Left renal cortex interstitium (tissue), 4 donors: Measurements from ENCODE around the gene RHOF. TPM values are rescaled to one million over a fixed set of nuclear protein-coding genes. Genes with fewer than 3 reads are reported as not detected.
"Not testable (repeated sequence)": the region's sequence is repeated elsewhere in the genome, so short reads cannot be mapped to it uniquely, and the experiment has no call there.

Source experiments
- DNase-seq, 4 donors: peaks; one replicate each; pipeline ENCODE4 v3.0.0-alpha.2; 2013; ENCODE audit warnings: low read depth in 4 of 4, low spot score in 2 of 4, missing footprints in 1 of 4
- polyA plus RNA-seq, 4 donors: library from polyadenylated mRNA; unstranded; fragments of 120-200 nt; gene quantifications; one replicate each; pipeline ENCODE4 v1.2.1, GENCODE V29; 2013; ENCODE audit not compliant: insufficient read length in 4 of 4

The RHOF gene
- polyA plus RNA-seq, 4 donors = 9.6 to 15.4 (median 12.5) TPM

DNA sequence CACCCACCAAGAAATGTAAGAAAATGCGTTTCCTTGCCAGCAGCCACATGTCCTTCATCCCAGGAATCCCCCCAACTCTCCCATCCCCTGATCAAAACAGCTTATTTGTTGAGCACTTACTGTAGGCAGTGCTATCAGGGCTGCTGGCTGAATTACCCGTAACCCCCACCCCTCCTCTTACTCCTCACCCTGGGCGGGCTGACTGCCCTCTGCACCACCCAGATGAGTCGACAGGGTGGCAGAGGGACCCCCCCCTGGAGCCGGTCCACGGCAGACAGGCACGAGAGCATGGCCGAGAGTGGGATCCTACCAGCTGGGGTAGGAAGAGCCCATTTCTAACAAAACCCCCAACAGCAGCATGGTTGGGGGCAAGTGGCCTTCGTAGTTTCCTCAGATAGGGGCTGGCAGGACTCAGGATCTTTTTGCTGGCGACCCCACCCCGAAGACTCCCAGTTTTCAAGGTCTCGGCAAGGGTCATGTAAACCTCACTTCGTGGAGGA lies 1.1 kb upstream of the RHOF start:
- no peak for DNase-seq

DNA sequence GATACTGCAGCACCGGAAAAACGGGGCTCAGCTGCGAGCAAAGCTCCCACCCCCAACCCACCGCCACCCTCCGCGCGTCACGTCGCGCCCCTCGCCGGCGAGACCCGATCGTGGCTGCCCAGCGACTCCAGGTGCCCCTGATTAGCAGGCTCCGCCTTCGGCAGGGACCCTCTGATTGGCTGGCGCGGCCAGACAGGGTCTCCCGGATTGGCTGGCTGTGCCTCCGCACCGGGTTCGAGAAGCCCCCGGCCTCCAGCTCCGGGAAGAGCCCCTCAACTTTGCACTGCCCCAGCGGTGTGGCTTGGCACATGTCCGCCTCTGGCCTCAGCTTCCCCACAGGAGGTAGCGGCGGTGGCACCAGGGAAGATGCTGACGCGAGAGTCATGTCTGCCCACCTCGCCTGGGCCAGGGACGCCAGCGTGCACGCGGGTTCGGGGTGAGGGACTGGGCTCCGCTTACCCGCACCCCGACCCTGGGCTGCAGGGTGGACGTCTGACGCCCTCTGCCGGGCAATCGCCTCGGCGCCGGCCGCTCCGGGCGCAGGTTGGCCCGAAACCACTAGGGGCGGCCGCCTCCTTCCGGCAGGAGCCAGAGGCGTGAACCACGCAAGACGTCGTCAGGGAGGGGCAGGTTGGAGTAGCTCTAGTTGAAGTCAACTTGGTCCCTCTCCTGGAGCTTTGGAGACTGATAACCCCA lies 498 bp upstream of the RHOF start:
- DNase-seq = no peak

DNA sequence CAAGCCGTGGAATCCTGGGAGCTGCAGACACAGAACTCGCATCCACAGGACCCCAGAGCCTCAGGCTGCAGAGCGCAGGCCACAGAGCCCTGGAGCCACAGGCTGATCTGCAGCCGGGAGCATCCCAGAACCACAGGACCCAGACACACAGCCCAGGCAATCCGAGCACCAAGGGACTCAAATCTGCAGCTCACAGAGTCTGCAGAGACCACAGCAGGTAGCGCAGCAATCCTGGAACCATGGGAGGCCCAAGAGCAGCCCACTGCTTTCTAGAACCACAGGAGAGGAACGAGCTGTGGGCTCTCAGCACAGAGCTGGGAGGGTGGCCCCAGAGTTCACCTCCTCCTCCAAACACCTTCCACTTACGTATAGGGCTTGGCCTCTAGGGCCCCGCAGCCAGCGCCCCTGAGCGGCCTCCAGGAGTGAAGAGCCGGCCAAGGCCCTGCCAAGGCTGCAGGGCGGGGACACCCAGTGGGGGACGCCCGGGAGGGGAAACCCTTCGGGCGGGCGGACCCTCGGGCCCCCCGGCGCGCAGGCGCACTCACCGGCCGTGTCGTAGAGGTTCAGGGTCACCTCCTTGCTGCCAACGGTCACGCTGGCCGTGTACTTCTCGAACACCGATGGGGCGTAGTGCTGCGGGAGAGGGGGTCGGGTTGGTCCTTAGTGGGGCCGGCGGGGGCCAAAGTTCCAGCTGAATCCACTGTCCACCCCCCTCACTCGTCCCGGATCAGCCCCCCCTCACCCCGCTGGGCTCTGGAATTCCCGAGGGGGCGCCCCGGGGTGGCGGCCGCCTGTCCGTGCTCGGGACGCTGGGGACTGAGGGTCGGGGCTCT lies 665 bp downstream of the RHOF start:
- no peak for DNase-seq

DNA sequence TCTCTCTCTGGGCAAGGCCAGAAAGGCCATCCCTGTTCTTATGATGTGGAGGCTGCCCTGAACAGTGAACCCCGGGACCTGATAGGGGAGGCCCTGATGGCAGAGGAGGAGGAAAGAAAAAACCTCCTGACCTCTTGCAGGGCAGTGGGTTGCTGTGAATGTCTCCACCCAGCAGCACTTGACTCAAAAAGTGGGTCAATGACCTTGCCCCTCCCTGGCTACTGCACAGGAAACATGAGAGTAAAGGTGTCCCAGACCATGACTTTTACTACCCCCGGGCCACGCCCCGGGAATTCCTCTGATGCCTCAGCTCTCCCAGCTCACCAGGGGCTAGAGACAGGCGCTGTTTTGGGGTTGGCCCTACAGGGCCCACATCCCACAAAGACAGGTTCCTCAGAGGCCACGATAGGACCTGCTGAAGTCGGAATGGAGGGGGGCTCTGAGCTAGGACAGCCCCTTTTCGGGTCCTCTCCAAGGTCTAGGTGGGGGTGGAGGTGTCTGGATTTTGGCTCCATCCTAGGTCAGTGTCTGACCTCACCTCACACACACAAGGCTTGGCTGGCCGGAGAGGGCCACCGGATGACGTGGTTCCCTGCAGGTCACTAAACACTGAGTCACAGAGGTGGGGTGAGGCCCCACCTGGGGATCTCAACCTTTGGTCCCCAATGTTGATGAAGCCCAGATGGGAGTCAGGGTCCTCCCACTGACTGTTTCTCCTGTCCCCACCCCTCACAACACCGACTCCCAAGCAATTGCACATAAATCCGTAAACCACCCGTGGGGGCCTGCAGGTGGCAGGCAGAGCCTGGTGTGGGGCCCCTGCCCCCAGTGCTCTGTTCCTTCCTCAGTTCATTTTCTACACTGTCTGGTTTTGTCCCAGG lies 1.6 kb downstream of the RHOF start:
- no peak for DNase-seq

DNA sequence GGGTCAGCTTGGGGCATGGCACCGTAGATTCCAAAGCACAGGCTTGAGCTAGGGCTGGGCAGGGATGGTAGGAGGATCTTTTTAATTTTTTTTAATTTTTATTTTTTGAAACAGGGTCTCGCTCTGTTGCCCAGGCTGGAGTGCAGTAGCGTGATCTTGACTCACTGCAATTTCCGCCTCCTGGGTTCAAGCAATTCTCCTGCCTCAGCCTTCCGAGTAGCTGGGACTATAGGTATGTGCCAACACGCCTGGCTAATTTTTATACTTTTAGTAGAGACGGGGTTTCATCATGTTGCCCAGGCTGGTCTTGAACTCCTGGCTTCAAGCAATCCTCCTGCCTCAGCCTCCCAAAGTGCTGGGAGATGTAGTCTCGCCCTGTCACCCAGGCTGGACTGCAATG lies 2.7 kb downstream of the RHOF start:
- DNase-seq = not testable (repeated sequence)

DNA sequence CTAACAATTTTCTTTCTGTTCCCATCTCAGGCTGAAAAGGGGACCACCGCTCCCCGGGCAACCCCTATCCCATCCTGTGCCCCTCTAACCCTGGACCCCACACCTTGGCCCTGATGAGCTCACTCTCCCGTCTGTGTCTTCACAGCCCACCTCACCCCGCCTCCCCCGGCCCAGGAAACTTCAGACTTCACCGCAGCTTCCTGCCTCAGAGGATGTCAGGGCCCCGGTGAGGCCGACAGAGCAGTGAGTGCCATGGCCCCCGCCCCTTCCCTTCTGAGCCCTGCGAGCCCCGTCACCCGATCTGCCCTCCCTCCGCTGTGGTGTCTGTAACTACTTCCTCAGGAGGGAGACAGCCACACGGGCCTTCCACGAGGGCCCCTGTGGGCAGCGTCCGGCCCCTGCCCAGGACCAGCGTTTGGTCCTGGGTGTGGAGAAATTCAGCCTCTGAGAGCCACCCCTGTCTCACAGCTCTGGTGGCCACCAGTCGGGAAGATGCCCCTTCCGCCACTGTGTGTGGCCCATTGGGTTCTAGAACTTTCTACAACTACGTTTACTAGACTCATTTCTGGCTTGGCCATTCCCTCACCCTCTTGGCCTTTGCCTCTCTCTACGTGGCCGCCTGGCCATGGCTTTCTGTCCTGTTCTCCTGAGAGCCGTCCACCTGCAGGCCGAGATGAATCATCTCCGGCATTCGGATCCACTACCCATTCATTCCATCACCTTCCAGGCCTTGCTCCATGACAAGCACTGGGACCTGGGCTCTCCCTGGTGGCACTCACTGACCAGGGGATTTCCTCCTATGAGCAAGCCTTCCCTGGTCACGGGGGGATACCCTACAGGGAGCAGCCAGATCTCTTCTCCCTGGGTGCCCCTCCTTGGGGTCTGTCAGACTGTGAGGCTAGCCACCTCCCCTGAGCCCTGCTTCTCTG lies 3.4 kb downstream of the RHOF start:
- no peak for DNase-seq

DNA sequence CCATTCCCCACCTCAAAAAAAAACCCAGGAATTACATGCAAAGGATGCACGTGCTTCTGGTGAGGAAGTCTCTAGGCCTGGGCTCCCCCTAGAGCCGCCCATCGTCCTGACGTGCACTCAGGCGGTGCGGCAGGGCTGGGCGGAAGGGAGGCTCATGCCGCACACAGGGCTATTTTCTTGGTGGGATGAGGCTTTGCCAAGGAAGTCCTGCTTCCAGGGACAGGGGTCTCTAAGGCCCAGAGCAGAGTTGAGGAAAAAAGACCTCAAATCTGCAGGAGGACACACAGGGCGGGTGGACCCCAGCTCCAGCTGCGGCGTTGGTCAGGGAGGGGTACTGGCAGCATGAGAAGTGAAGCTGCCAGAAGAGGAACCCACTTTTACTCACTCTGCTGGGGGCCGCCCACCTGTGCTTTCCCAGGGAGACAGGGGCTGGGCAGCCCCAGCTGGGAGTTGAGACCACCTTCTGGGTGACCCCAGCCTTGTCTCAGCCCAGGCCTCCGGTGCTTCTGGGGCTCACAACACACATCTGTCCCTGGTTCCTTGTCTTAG lies 4.2 kb downstream of the RHOF start:
- no peak for DNase-seq

DNA sequence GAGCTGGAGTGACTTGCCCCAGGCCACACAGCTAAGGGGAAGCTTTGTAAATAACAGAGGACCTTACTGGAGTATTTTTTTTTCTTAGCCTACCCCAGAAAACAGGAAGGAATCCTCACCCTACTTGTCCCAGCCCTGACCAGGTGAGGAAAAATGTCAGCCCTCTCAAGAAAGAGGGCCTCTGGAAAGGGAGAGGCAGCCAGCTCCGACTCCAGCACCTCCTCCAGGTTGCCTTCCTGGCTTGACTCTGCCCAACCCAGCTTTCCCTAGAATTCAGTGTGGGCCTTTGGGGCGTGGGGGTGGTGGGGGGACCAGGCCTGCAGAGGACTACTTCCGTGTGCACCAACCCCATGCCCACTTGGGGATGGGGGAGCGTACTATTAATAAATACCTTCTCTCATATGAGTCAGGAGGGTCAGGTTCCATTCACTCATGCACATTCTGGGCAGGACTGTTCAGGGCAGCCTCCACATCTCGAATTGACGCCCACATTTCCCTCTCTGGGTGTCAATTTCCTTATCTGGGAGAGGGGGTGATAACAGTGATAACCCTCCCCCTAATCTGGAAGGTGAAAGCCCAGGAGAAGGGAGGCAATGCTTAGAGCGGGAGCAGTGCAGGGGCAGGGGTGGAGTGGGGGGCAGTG lies 5.2 kb downstream of the RHOF start:
- DNase-seq = no peak

DNA sequence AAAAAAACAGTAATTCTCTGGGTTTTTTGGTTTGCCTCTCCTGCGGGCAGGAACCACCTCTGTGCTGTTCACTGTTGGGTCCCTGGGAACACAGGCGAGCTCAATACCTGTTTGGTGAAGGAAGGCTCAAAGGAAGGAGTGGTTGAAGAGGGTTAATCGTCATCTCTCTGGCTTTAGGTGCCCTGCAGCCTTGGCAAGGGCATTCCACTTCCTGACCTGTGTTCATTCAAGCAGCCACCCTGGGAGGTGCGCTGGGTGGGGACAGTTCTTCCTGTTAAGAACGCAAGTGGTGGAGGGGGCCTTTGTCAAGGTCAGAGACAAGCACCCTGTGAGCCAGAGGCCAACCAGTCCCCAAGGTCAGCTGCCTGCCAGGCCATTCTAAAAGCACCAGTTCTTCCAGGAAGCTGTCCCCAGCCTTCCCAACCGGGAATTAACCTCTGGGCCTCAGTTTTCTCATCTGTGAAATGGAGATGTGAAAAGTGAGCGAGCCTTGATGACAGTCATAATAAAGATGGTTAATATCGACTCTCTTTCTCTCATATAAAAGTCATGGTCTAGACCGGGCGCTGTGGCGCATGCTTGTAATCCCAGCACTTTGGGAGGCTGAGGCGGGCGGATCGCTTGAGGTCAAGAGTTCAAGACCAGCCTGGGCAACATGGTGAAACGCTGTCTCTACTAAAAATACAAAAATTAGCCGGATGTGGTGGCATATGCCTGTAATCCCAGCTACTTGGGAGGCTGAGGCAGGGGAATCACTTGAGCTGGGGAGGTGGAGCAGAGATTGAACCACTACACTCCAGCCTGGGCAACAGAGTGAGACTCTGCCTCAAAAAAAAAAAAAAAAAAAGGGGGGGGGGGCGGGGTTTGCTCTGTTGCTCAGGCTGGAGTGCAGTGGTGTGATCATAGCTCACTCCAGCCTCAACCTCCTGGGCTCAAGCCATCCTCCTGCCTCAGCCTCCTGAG lies 6.1 kb downstream of the RHOF start:
- DNase-seq = no peak

DNA sequence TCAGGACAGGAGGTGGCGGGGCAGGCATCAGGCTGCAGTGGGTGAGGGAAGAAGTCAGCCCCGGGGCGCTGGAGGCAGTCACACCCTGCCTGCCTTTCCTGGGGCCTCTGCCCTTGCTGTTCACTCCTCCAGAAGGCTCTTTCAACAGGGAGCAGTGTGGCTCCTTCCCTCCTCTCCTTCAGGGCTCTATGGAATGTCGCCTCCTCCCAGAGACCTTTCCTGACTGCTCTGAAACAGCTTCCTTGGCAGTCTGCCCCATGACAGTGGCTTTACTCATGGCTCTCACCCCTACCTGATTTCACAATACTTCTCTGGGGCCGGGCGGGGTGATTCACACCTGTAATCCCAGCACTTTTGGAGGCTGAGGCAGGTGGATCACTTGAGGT lies 7.1 kb downstream of the RHOF start:
- no peak for DNase-seq

DNA sequence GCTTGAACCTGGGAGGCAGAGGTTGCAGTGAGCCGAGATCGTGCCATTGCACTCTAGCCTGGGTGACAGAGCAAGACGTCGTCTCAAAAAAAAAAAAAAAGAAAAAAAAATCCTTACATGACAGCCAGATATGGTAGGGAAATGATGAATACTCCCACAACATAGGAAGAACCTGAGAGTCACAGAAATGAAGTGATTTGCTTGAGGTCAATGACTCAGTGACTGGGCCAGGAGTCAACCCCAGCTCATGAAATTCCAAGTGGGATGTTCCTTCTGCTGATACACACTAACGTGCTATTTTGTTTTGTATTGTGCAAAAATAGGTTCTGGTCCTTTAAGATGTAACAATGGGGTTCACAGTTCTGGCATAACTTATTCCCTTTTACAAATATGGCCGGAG lies 9.0 kb downstream of the RHOF start:
- no peak for DNase-seq

DNA sequence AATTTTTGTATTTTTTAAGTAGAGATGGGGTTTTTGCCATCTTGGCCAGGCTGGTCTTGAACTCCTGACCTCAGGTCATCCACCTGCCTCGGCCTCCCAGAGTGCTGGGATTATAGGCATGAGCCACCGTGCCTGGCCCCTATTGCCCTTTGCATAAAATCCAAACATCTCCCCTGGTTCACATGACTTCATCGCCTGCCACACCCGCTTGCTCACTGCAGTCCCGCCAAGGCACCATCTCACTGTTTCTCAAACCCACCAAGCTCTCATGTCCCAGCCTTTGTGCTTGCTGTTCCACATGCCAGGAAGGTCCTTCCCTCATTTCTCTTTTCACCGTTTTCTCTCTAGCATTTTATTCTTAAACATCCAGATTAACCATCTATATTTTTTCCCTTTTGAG lies 9.7 kb downstream of the RHOF start:
- no peak for DNase-seq

DNA sequence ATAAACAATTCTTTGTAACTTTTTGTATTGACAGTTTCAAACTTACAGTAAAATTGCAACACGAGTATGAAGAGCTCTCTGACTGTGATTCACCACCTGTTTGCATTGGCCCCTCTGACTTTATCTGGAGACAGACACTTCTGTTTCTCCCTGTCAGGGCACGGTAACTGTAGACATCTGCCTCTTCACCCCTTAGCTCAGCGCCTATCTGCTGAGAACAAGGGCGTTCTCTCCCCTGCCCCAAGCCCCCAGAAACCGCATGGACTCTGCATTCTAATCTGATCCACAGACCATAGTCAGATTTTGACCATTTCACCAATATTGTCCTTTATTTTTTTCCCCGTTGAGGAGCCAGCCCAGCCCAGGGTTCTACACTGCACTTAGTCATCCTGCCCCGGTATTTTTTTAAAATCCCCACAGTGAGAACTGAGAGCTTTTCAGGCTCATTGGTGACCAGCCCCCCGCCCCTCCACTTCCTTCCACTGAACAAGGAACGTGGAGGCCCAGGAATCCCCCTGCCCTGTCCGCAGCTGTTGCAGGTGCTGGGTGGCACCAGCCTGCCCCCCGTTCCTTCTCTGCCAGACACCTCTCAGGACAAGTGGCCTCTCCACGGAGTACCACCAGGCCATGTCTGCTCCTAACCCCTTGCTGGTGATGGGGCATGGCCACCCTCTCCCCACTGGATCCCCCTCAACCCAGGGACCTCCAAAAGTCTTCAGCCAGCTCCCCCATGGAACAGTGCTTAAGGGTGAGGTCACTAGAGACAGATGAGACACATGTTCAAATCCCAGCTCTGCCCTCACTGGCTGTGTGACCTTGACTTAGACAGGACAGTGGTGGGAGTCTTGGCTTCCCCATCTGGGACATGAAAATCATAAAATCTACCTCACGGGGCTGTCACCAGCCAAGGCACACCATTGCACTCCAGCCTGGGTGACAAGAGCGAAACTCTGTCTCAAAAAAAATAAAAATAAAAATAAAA lies 11.2 kb downstream of the RHOF start:
- no peak for DNase-seq

DNA sequence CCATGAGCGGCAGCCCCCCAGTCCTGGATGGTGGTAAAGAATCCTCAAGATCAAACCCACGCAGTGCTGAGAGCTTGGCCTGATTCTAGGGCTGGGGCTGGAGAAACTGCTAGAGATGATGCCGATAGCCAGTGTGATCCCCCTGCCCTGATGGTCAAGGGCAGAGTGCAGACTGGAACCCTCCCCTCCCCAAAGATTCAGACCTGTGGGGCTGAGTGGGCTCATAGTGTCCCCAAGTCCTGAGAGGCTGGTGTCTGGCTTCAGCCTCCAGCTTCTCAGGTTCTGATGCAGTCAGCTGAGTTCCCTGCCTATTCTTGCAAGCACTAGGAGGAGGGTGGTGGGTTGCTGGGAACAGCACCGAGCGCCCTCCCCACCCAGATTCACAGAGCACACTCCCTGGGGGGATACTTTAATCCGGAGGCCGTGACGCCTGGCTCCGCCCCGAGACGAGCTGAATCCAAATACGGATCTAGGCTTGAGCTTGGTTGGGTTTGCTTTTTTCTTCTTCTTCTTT lies 11.9 kb downstream of the RHOF start:
- no peak for DNase-seq

DNA sequence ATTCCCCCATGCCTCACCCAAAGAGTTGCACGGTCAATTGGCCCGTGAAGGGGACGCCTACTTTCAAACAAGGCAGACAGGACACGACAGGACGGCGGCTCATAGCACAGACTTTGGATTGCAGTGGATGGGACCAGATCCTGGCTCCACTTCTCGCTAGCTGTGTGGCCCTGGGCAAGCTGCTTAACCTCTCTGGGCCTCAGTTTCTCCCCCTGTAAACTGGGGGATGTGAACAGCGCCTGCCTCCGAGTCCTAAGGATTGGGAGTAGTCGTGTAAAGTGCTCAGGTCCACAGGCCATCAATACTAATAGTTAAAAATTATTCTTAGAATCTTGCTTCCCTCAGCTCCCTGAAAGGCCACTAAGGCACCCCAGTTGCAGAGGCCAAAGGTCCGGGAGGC lies 13.1 kb downstream of the RHOF start:
- DNase-seq = no peak

DNA sequence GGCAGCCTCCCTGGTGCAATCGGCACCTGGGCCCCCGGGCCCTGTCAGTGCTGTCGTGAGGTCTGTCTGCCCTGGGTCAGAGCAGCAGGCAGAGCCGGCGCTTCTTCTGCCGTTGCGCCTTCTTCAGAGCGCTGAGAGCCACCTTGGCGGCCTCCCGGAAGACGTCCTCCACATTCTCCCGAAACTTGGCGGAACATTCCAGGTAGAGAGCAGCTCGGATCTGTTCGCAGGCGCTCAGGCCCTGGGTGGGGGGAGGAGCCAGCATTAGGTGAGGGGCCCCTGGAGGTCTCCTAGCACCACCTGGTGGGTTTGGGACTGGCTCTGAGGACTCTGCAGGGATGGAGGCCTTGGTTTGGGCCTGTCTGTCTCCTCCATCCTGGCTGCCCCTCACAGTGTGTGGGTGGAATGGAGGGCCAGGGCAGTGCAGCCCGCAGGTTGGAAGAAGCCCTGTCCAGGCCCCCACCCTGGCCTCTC lies 14.0 kb downstream of the RHOF start:
- DNase-seq = no peak
